Measurements from ENCODE around the gene ZC3H13.
"Not testable (repeated sequence)": the region's sequence is repeated elsewhere in the genome, so short reads cannot be mapped to it uniquely, and the experiment has no call there.

The ZC3H13 gene

GRCh38 chr13:46004491-46004890 lies 48.1 kb downstream of the ZC3H13 start:
- no peak for DNase-seq

- DNase-seq = no peak
These were observed 55.9 kb downstream of the ZC3H13 start for GRCh38 chr13:45996631-45997030.

GRCh38 chr13:45995245-45995644 lies 57.3 kb downstream of the ZC3H13 start:
- DNase-seq = no peak

- DNase-seq = no peak
These were observed 57.8 kb downstream of the ZC3H13 start for GRCh38 chr13:45994752-45995151.

- no peak for DNase-seq
These were observed 62.9 kb downstream of the ZC3H13 start for GRCh38 chr13:45989607-45990006.

GRCh38 chr13:45981127-45981526 lies 71.4 kb downstream of the ZC3H13 start:
- DNase-seq = not testable (repeated sequence)

GRCh38 chr13:45975337-45975736 lies 77.2 kb downstream of the ZC3H13 start:
- no peak for DNase-seq

- no peak for DNase-seq
These were observed 78.0 kb downstream of the ZC3H13 start for GRCh38 chr13:45974500-45974899.

- no peak for DNase-seq
These were observed 85.0 kb downstream of the ZC3H13 start for GRCh38 chr13:45967589-45967988.

GRCh38 chr13:45966715-45967114 lies 85.8 kb downstream of the ZC3H13 start:
- no peak for DNase-seq

GRCh38 chr13:45961468-45961867 lies 91.1 kb downstream of the ZC3H13 start:
- DNase-seq = no peak

- DNase-seq = no peak
These were observed 97.4 kb downstream of the ZC3H13 start for GRCh38 chr13:45954836-45955800.

GRCh38 chr13:45953082-45953481 lies 99.5 kb downstream of the ZC3H13 start:
- DNase-seq = no peak

GRCh38 chr13:45951724-45952123 lies 100.8 kb downstream of the ZC3H13 start:
- no peak for DNase-seq

GRCh38 chr13:45951166-45951565 lies 101.4 kb downstream of the ZC3H13 start:
- no peak for DNase-seq

GRCh38 chr13:45950386-45951000 lies 102.1 kb downstream of the ZC3H13 start:
- DNase-seq = no peak

- DNase-seq = no peak
These were observed 103.4 kb downstream of the ZC3H13 start for GRCh38 chr13:45949161-45949560.

GRCh38 chr13:45943965-45944364 lies 108.6 kb downstream of the ZC3H13 start:
- no peak for DNase-seq

- no peak for DNase-seq
These were observed 109.4 kb downstream of the ZC3H13 start for GRCh38 chr13:45943120-45943519.

GRCh38 chr13:45941261-45941660 lies 111.3 kb downstream of the ZC3H13 start:
- no peak for DNase-seq

GRCh38 chr13:45940061-45940460 lies 112.5 kb downstream of the ZC3H13 start:
- DNase-seq = no peak

GRCh38 chr13:45936621-45937020 lies 115.9 kb downstream of the ZC3H13 start:
- no peak for DNase-seq

- no peak for DNase-seq
These were observed 118.3 kb downstream of the ZC3H13 start for GRCh38 chr13:45934283-45934682.

GRCh38 chr13:45933203-45933908 lies 119.2 kb downstream of the ZC3H13 start:
- DNase-seq = no peak
